Right cardiac atrium (tissue), 5 donors: ENCODE data around the gene POLK. TPM values are rescaled to one million over a fixed set of nuclear protein-coding genes. Genes with fewer than 3 reads are reported as not detected.

Source experiments
- ATAC-seq, 2 donors: fragments of 200-7000 bp; cut with Tn5 transposase; one replicate each; pipeline versions ENCODE4 v1.8.0 to v1.9.1; 2020; ENCODE audit warnings: moderate library complexity in 2 of 2, mild to moderate bottlenecking in 1 of 2
- DNase-seq, 3 donors: peaks; one replicate each; pipeline ENCODE4 v3.0.0-alpha.2; 2020
- H3K27ac ChIP-seq: one replicate; pipeline ENCODE4 v1.5.1; 2013; ENCODE audit warnings: mild to moderate bottlenecking, low read length, control low read depth, moderate library complexity
- H3K27me3 ChIP-seq: one replicate; pipeline ENCODE4 v1.6.1; 2013; ENCODE audit not compliant: control insufficient read depth, insufficient read depth
- H3K4me1 ChIP-seq: one replicate; pipeline ENCODE4 v1.6.1; 2013; ENCODE audit warnings: low read length; ENCODE audit not compliant: control insufficient read depth, insufficient read depth
- H3K4me3 ChIP-seq: one replicate; pipeline ENCODE4 v1.5.1; 2013; ENCODE audit warnings: low read length, control low read depth
- H3K9me3 ChIP-seq: one replicate; pipeline ENCODE4 v1.6.1; 2013; ENCODE audit warnings: low read length; ENCODE audit not compliant: control insufficient read depth
- WGBS: extraction: QIAGEN DNeasy Blood & Tissue Kit; methylation state at CpG from one replicate; pipeline ENCODE4 v1.1.7; 2013; 5-methylcytosine and 5-hydroxymethylcytosine counted together
- intact Hi-C, 4 donors: fragments of 100-400 bp; cut with DNase I; formaldehyde crosslinking; loops; one replicate each; pipeline versions ENCODE4 v1.11.0 to v1.14.0; 2022 to 2023
- long read RNA-seq, 4 donors: library from polyadenylated mRNA; unstranded; transcript quantifications; one replicate each; pipeline ENCODE4 v2.0.0, GENCODE V29; 2020 to 2021
- polyA plus RNA-seq: library from polyadenylated mRNA; stranded (reverse); fragments of 200-250 nt; gene quantifications from one replicate; pipeline ENCODE4 v1.2.3, GENCODE V29; 2013
- total RNA-seq, 4 donors: library from RNA; stranded (reverse); fragmentation: NEBNext Ultra II Directional; extraction: Animal tissue kit (Norgen Biotek cat#: 25700); gene quantifications; one replicate each; pipeline ENCODE4 v1.2.1, GENCODE V29; 2021
- donor health status: healthy with polysubstance abuse.
- donor health status: DM: no; HTN: yes; CAD: no.
- donor health status: DM: no; HTN: no; CAD: no.
- donor health status: DM: no; HTN: yes; CAD: no; lungs with severe emphysema.
- donor health status: DM: yes; HTN: yes; CAD: no.

The POLK gene
- total RNA-seq (10 to 100 TPM; 24.3 to 25.7 (median 24.9) TPM), polyA plus RNA-seq (7.2 TPM)
- long read RNA-seq, donor 1, full-length matches to known transcripts = 5 of 24 reads
- long read RNA-seq, donor 1, partial matches to known transcripts = 12 of 24 reads
- long read RNA-seq, donor 1, other reads (novel, unspliced or antisense) = 7 of 24 reads
- long read RNA-seq, donor 2, full-length matches to known transcripts = 2 of 3 reads
- long read RNA-seq, donor 2, partial matches to known transcripts = 1 of 3 reads
- long read RNA-seq, donor 2, other reads (novel, unspliced or antisense) = 0 of 3 reads
- long read RNA-seq, donor 3, full-length matches to known transcripts = 20 of 39 reads
- long read RNA-seq, donor 3, partial matches to known transcripts = 11 of 39 reads
- long read RNA-seq, donor 3, other reads (novel, unspliced or antisense) = 8 of 39 reads
- long read RNA-seq, donor 4, full-length matches to known transcripts = 4 of 7 reads
- long read RNA-seq, donor 4, partial matches to known transcripts = 1 of 7 reads
- long read RNA-seq, donor 4, other reads (novel, unspliced or antisense) = 2 of 7 reads

DNA sequence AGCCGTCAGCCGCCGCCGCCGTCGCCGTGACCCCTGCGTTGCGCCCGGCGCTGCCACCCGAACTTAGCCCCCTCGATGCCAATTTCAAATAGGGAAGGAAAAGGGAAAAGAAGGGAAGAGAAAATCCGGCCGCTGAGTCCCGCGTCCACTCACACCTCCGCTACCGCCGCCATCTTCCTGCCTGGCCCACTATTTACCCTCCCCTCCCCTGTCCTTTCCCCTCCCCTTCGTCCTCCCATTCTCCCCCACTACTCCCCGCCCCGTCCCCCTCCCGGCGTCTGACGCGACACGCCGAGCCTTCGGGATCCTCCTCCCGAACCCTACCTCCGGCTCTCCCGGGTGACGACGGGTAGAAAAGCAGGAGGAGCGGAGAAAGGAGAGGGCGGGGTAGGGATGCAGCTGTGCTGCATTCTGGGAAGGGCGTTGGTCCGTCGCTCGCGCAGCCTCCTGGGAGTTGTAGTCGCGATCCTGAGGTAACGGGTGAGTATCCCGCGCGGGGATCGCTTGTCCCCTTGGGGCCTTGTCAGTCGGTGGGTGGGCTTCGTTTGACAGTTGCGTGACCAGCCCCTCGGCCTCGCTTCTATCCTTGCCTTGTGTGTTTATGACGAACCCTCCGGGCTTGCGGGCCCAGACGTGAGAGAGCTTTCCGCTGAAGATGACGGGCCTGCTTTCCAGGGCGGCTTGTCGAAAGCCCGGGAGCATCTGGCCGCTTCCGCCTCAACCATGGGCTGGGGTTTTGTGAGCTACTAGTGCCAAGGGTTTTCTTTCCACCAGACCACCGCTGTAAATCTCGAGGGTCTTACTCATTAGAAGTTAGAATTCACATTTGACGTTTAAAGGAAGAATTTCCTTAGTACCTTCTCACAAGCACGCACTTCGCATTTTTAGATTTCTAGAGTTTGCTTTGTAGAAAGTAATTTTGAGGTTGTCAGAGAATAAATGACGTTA, at the start of gene POLK, which contains the start of gene CERT1:
Gene POLK, plus strand, starts transcription at position 457 of the 948 bp plus-strand sequence.
Gene CERT1, minus strand, starts transcription at position 195 of the 948 bp plus-strand sequence. CDS start 422 bp downstream, outside the sequence.
- no peaks in the 10 kb centered on the region for H3K27me3 ChIP-seq
- intact Hi-C loops = loop anchor here in 1 of 4 donors (5.0 kb wide), 1 partner anchor 56 kb away; no protein-coding TSS in a partner anchor
- DNase-seq = peak; percentile 99
- H3K27ac ChIP-seq = peak within 1 kb of the TSS; percentile 93
- ATAC-seq = peak; percentile 99
- peak within 1 kb of the TSS; percentile 87 for H3K4me3 ChIP-seq
- under 1% methylated on average over 71 of the region's 71 CpGs for WGBS
- no peaks in the 10 kb centered on the region for H3K9me3 ChIP-seq
- no peaks in the 10 kb centered on the region for H3K4me1 ChIP-seq

DNA sequence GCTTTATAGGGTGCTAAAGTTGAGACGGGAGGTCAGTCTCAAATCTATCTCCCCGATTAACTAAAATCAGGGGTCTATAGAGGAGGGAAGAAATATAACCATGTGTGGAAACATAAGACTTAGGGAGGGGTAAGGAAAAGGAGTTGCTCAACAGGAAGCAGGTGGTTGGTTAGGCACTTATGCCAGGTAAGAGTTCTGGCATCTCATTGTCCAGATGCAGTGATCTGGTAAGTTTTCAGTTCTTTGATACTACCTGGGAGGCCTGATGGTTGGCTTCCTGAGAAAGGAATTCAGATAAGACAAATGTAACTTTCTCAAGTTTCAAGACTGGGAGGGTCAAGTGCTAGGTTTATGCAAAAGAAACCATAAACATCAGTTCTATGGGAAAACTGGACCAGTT, 48.0 kb upstream of the POLK start:
- Histone ChIP-seq H3K27ac (no peak overlapping the region), H3K4me3 (no peak overlapping the region), H3K4me1 (no peaks in the 10 kb centered on the region), H3K9me3 (peaks cover 5% of the 10 kb centered on the region), H3K27me3 (no peaks in the 10 kb centered on the region)
- ATAC-seq (no peak), DNase-seq (no peak)
- 94% methylated on average over 2 of the region's 2 CpGs for WGBS
- intact Hi-C loops = no loop called here

DNA sequence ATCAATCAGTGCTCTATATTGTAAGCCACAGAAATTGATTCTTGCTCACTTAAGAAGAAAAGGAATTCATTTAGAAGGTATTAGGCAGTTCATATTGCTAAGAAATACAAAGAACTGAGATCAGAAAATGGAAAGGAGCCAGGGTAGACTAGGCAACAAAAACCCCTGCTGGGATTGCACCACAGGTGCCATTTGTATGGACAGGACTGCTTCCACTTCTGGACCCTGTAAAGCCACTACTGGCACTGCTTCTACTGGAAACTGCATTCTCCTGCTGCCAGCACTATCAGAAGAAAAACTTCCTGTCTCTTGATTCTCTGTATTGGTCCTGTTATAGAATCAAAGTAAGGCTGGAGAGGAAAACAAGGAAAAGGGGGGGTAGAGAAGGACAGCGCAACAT, 46.2 kb upstream of the POLK start:
- DNase-seq = no peak
- intact Hi-C loops = no loop called here

GRCh38 chr5:75466006-75466716, 45.5 kb upstream of the POLK start:
- ATAC-seq (no peak), DNase-seq (no peak)
- intact Hi-C loops = no loop called here
- Histone ChIP-seq H3K4me3 (no peak overlapping the region), H3K4me1 (no peaks in the 10 kb centered on the region), H3K27me3 (no peaks in the 10 kb centered on the region), H3K27ac (no peak overlapping the region), H3K9me3 (peaks cover 5% of the 10 kb centered on the region)
- WGBS = 69% methylated on average over 6 of the region's 6 CpGs

More for the DNA sequence above, 46.2 kb upstream of the POLK start:
- H3K4me3 ChIP-seq = no peak overlapping the region
- no peaks in the 10 kb centered on the region for H3K4me1 ChIP-seq
- H3K27ac ChIP-seq = no peak overlapping the region
- H3K27me3 ChIP-seq = no peaks in the 10 kb centered on the region
- 62% methylated on average over 1 of the region's 1 CpG for WGBS
- H3K9me3 ChIP-seq = peaks cover 5% of the 10 kb centered on the region
- peak; percentile 80 to 95 for ATAC-seq

DNA sequence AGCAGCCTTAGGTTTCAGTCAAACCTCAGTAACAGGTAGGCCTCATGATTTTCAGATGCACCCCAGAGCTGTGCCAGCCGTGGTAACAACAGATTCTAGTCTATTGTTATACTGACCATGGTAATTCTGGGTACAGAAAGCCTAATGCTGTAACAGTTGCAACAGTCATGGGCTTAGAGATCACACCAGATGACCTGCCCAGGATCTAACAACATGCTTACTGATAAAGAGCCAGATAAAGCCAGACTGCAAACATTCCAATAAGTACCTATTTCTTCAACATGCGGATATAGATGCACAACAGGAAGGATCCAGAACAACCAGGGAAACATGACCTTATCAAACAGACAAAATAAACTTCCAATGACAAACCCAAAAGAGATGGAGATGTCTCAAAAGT, 43.1 kb upstream of the POLK start:
- no peak overlapping the region for H3K27ac ChIP-seq
- peaks cover 5% of the 10 kb centered on the region for H3K9me3 ChIP-seq
- no peaks in the 10 kb centered on the region for H3K4me1 ChIP-seq
- H3K27me3 ChIP-seq = no peaks in the 10 kb centered on the region
- DNase-seq (no peak), ATAC-seq (no peak)
- H3K4me3 ChIP-seq = no peak overlapping the region
- intact Hi-C loops = no loop called here
- 97% methylated on average over 2 of the region's 2 CpGs for WGBS

GRCh38 chr5:75469017-75469416, 42.7 kb upstream of the POLK start:
- H3K4me3 ChIP-seq = no peak overlapping the region
- no peak overlapping the region for H3K27ac ChIP-seq
- WGBS = 99% methylated on average over 1 of the region's 1 CpG
- H3K27me3 ChIP-seq = no peaks in the 10 kb centered on the region
- no peak for DNase-seq
- peaks cover 5% of the 10 kb centered on the region for H3K9me3 ChIP-seq
- no peak for ATAC-seq
- intact Hi-C loops = no loop called here
- no peaks in the 10 kb centered on the region for H3K4me1 ChIP-seq

DNA sequence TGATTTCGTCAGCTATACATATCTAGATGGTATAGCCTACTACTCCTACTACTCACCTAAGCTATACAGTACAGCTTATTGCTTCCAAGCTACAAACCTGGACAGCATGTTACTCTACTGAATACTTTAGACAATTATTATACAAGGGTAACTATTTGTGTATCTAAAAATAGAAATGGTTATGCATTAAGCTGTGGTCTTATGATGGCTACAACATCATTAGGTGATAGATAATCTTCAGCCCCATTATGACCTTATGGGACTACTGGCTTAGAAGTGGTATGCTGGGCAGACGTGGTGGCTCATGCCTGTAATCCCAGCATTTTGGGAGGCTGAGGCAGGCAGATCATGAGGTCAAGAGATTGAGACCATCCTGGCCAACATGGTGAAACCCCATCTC, 40.5 kb upstream of the POLK start:
- 96% methylated on average over 2 of the region's 2 CpGs for WGBS
- H3K4me3 ChIP-seq = no peak overlapping the region
- no peak for DNase-seq
- no peaks in the 10 kb centered on the region for H3K27me3 ChIP-seq
- H3K9me3 ChIP-seq = peaks cover 5% of the 10 kb centered on the region
- intact Hi-C loops = no loop called here
- H3K4me1 ChIP-seq = no peaks in the 10 kb centered on the region
- no peak overlapping the region for H3K27ac ChIP-seq
- ATAC-seq = no peak

GRCh38 chr5:75472973-75473372, 38.7 kb upstream of the POLK start:
- WGBS = 98% methylated on average over 1 of the region's 1 CpG
- H3K27me3 ChIP-seq = no peaks in the 10 kb centered on the region
- ATAC-seq (no peak), DNase-seq (no peak)
- intact Hi-C loops = no loop called here
- H3K4me1 ChIP-seq = no peaks in the 10 kb centered on the region
- no peak overlapping the region for H3K4me3 ChIP-seq
- no peak overlapping the region for H3K27ac ChIP-seq
- H3K9me3 ChIP-seq = peaks cover 5% of the 10 kb centered on the region

DNA sequence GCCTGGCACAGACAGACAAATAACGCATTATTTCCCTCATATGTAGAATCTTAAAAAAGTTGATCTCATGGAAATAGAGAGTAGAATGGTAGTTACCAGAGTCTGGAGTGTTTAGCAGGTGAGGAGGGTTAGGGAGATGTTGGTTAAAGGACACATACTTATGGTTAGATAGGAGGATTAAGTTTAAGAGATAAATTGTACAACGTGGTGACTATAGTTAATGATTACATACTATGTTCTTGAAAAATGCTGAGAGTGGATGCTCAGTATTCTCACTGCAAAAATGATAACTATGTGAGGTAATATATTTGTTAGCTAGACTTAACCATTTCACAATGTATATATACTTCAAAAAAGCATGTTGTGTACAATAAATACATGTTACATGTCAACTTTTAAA, 38.2 kb upstream of the POLK start:
- ATAC-seq = no peak
- no peak for DNase-seq
- intact Hi-C loops = no loop called here
- Histone ChIP-seq H3K27me3 (no peaks in the 10 kb centered on the region), H3K27ac (no peak overlapping the region), H3K4me1 (no peaks in the 10 kb centered on the region), H3K4me3 (no peak overlapping the region), H3K9me3 (peaks cover 2% of the 10 kb centered on the region)
- WGBS = 70% methylated on average over 2 of the region's 2 CpGs

- ATAC-seq (no peak), DNase-seq (no peak)
- Histone ChIP-seq H3K4me1 (no peaks in the 10 kb centered on the region), H3K27ac (no peak overlapping the region), H3K27me3 (no peaks in the 10 kb centered on the region), H3K4me3 (no peak overlapping the region), H3K9me3 (no peaks in the 10 kb centered on the region)
- WGBS = 79% methylated on average over 4 of the region's 4 CpGs
- intact Hi-C loops = no loop called here
Observed at GRCh38 chr5:75475364-75475763, 36.3 kb upstream of the POLK start.
